ENCODE data around the gene PNMA8C.

PNMA8C gene

DNA sequence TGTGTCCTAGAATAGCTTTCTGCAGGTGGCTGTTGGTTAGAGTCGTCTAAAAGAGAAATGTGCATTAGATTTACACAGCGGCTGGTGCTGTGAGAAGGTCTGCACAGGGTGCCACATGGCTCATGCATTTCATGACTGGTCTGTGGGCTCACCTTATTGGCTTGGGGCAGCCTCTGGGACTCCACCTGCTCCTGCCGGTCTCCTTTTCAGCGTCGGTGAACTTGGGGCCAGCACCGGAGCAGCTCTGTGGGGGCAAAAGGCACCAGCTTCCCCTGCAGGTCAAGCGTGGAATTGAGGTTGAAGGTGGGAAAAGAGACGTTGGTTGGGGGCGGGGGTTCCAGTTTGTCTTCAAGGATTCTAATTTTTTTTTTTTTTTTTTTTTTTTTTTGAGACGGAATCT is 3.1 kb upstream of the PNMA8C start:
- Histone ChIP-seq H3K4me1 (ENCODE audit: low read length) (peaks cover 10% of the 10 kb centered on the region), H3K9me3 (ENCODE audit: insufficient read depth, low read length) (no peaks in the 10 kb centered on the region), H2AFZ (ENCODE audit: low read depth, low read length) (no peak overlapping the region), H3K79me2 (ENCODE audit: low read length) (no peaks in the 10 kb centered on the region), H3K27ac (ENCODE audit: low read length) (no peak overlapping the region), H3K4me3 (ENCODE audit: low read length) (no peak overlapping the region; the same call in 1 of the 2 replicates), H4K20me1 (ENCODE audit: insufficient read depth, low read length) (no peaks in the 10 kb centered on the region), H3K27me3 (ENCODE audit: low read depth, low read length) (peaks cover 17% of the 10 kb centered on the region; the same call in 1 of the 2 replicates), H3K9ac (ENCODE audit: low read length) (no peak overlapping the region), H3K36me3 (replicated peaks; ENCODE audit: low read depth, low read length) (no peaks in the 10 kb centered on the region), H3K4me2 (ENCODE audit: low read length) (peak overlapping the region; percentile 10)
- TF ChIP-seq EZH2phosphoT487 (IDR thresholded peaks at IDR 0.05; ENCODE audit: low read depth), result no peak
- TF ChIP-seq, protein P1, sequence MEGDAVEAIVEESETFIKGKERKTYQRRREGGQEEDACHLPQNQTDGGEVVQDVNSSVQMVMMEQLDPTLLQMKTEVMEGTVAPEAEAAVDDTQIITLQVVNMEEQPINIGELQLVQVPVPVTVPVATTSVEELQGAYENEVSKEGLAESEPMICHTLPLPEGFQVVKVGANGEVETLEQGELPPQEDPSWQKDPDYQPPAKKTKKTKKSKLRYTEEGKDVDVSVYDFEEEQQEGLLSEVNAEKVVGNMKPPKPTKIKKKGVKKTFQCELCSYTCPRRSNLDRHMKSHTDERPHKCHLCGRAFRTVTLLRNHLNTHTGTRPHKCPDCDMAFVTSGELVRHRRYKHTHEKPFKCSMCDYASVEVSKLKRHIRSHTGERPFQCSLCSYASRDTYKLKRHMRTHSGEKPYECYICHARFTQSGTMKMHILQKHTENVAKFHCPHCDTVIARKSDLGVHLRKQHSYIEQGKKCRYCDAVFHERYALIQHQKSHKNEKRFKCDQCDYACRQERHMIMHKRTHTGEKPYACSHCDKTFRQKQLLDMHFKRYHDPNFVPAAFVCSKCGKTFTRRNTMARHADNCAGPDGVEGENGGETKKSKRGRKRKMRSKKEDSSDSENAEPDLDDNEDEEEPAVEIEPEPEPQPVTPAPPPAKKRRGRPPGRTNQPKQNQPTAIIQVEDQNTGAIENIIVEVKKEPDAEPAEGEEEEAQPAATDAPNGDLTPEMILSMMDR (IDR thresholded peaks at IDR 0.05; ENCODE audit: low read depth, low read length), result peak; percentile 32; the same call in 1 of the 2 replicates

DNA sequence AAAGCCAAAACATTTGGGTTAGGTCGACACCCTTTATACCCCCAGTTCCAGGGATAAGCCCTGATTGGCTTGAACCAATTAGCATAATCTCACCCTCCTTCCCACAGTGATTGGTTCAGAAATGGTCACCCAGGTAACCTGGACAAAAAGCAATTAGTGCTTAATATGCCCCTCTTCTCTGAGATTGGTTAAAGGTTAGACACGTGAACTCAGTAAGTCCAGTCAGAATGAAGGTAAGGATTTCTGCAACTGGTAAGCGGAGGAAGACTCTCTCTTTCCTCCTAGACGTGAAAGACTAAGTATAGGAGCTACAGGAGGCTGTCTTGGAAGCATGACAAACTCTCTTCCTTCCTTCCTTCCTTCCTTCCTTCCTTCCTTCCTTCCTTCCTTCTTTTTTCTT is 1.3 kb upstream of the PNMA8C start:
- no peak overlapping the region for H3K27ac ChIP-seq (ENCODE audit: low read length)
- no peak overlapping the region for H3K9ac ChIP-seq (ENCODE audit: low read length)
- H3K9me3 ChIP-seq (ENCODE audit: insufficient read depth, low read length), result no peaks in the 10 kb centered on the region
- H3K4me2 ChIP-seq (ENCODE audit: low read length), result no peak overlapping the region
- peaks cover 15% of the 10 kb centered on the region for H3K4me1 ChIP-seq (ENCODE audit: low read length)
- peaks cover 13% of the 10 kb centered on the region; the same call in 1 of the 2 replicates for H3K27me3 ChIP-seq (ENCODE audit: low read depth, low read length)
- no peaks in the 10 kb centered on the region for H3K79me2 ChIP-seq (ENCODE audit: low read length)
- TF ChIP-seq EZH2phosphoT487 (IDR thresholded peaks at IDR 0.05; ENCODE audit: low read depth), result no peak
- TF ChIP-seq, protein P1 (IDR thresholded peaks at IDR 0.05; ENCODE audit: low read depth, low read length), result no peak
- H3K36me3 ChIP-seq (replicated peaks; ENCODE audit: low read depth, low read length), result no peaks in the 10 kb centered on the region
- H4K20me1 ChIP-seq (ENCODE audit: insufficient read depth, low read length), result no peaks in the 10 kb centered on the region
- no peak overlapping the region for H3K4me3 ChIP-seq (ENCODE audit: low read length)
- no peak overlapping the region for H2AFZ ChIP-seq (ENCODE audit: low read depth, low read length)

DNA sequence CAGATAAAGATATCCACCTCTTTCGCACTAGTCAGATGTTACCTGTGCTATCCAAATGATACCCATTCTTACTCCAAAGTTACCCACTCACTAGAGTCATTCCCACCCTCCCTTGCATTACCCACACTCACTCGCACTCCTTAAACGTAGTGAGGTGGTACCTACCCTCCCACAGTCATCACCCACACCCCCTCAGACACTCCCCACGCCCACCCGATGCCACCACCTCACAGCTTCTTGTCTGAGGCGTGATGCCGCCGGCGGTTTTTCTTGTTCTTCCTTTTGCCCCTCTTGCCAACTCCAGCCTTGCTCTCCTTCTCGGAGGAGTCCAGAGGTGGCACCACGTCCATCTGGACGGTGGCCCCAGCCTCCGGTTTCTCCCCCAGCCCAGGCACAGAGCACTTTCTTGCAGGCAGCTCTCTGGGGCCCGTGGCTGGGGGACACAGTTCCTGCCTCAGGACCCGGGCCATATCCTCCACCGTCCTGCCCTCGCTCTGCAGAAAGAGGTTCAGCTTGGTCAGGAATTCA is 1.2 kb downstream of the PNMA8C start:
- TF ChIP-seq, protein P1 (IDR thresholded peaks at IDR 0.05; ENCODE audit: low read depth, low read length), result no peak
- TF ChIP-seq EZH2phosphoT487 (IDR thresholded peaks at IDR 0.05; ENCODE audit: low read depth), result no peak

DNA sequence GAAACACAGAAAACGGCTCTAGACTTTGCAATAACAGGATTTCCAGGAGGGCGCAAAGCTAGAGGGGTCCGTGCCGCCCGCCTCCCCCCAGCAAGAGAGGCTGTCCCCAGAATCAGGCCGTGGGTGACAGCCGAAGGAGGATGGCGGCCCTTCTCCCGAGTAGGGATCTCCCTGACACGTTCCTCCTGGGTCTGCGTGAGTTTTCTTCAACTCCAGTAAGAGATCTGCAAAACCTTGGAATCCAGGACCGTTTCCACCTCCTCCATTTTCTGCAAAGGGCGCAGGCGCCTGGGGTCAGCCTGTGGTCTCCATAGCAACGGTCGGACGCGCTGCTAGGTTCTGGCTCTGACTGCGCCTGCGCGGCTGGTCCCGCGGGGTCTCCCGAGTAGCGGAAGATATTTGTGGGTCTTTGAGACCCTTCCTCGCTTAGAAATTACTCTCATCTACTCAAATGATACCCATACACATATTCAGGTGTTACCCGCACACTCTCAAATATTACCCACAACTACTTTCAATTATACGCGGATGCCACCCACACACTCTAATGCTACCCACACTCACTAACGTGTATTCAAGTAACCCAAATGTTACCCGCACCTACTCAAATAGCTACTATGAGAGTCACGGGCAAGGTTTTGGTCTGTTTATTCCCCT is 2.1 kb downstream of the PNMA8C start:
- Histone ChIP-seq H3K4me1 (ENCODE audit: low read length) (peaks cover 19% of the 10 kb centered on the region), H2AFZ (ENCODE audit: low read depth, low read length) (peak overlapping the region; percentile 96)

More for the DNA sequence above, 1.2 kb downstream of the PNMA8C start:
- H3K79me2 ChIP-seq (ENCODE audit: low read length), result no peaks in the 10 kb centered on the region
- no peak overlapping the region; the same call in 1 of the 2 replicates for H3K9ac ChIP-seq (ENCODE audit: low read length)
- H3K36me3 ChIP-seq (replicated peaks; ENCODE audit: low read depth, low read length), result no peaks in the 10 kb centered on the region
- H3K4me2 ChIP-seq (ENCODE audit: low read length), result peak overlapping the region; percentile 95
- H2AFZ ChIP-seq (ENCODE audit: low read depth, low read length), result peak overlapping the region; percentile 96; the same call in 1 of the 2 replicates
- peaks cover 7% of the 10 kb centered on the region; the same call in 1 of the 2 replicates for H3K27me3 ChIP-seq (ENCODE audit: low read depth, low read length)
- H3K9me3 ChIP-seq (ENCODE audit: insufficient read depth, low read length), result no peaks in the 10 kb centered on the region
- no peak overlapping the region for H3K27ac ChIP-seq (ENCODE audit: low read length)
- no peaks in the 10 kb centered on the region for H4K20me1 ChIP-seq (ENCODE audit: insufficient read depth, low read length)
- peaks cover 23% of the 10 kb centered on the region for H3K4me1 ChIP-seq (ENCODE audit: low read length)
- H3K4me3 ChIP-seq (ENCODE audit: low read length), result peak overlapping the region; percentile 86; the same call in 1 of the 2 replicates

More for the DNA sequence above, 2.1 kb downstream of the PNMA8C start:
- peak overlapping the region; percentile 75 for H3K9ac ChIP-seq (ENCODE audit: low read length)
- peaks cover 7% of the 10 kb centered on the region; the same call in 1 of the 2 replicates for H3K27me3 ChIP-seq (ENCODE audit: low read depth, low read length)
- no peaks in the 10 kb centered on the region for H3K36me3 ChIP-seq (replicated peaks; ENCODE audit: low read depth, low read length)
- no peaks in the 10 kb centered on the region for H4K20me1 ChIP-seq (ENCODE audit: insufficient read depth, low read length)
- H3K79me2 ChIP-seq (ENCODE audit: low read length), result no peaks in the 10 kb centered on the region
- H3K4me3 ChIP-seq (ENCODE audit: low read length), result peak overlapping the region; percentile 86
- peak overlapping the region; percentile 95 for H3K4me2 ChIP-seq (ENCODE audit: low read length)
- H3K27ac ChIP-seq (ENCODE audit: low read length), result no peak overlapping the region; the same call in 1 of the 2 replicates
- TF ChIP-seq, protein P1 (IDR thresholded peaks at IDR 0.05; ENCODE audit: low read depth, low read length), result no peak
- no peak for TF ChIP-seq EZH2phosphoT487 (IDR thresholded peaks at IDR 0.05; ENCODE audit: low read depth)
- H3K9me3 ChIP-seq (ENCODE audit: insufficient read depth, low read length), result no peaks in the 10 kb centered on the region

Data from OCI-LY3 (cell line).